ENCODE results near the gene HSPA1L.
"Not testable (repeated sequence)": the region's sequence is repeated elsewhere in the genome, so short reads cannot be mapped to it uniquely, and the experiment has no call there.

The HSPA1L gene

GRCh38 chr6:31819871-31820299, 4.8 kb upstream of the HSPA1L start:
- Histone ChIP-seq H4K20me1 (ENCODE audit: insufficient read depth, low read length, poor library complexity, severe bottlenecking) (no peaks in the 10 kb centered on the region), H3K9me3 (ENCODE audit: insufficient read depth, low read depth, low read length) (no peaks in the 10 kb centered on the region), H2AFZ (ENCODE audit: low read length) (no peak overlapping the region), H3K9me2 (replicated peaks; ENCODE audit: low read depth, low read length) (no peaks in the 10 kb centered on the region), H3K4me2 (ENCODE audit: low read depth, low read length, poor library complexity, severe bottlenecking) (no peak overlapping the region), H3K4me3 (ENCODE audit: low read length, poor library complexity, severe bottlenecking) (no peak overlapping the region), H3K27me3 (ENCODE audit: insufficient read depth, low read length, poor library complexity, severe bottlenecking) (no peaks in the 10 kb centered on the region), H3K79me2 (ENCODE audit: insufficient read depth, low read length) (no peaks in the 10 kb centered on the region), H3F3A (ENCODE audit: low read depth) (peaks cover 6% of the 10 kb centered on the region; the same call in 1 of the 2 replicates), H3K4me1 (ENCODE audit: insufficient read depth, low read length, poor library complexity, severe bottlenecking) (peaks cover 22% of the 10 kb centered on the region), H3K9ac (ENCODE audit: low read depth, low read length, poor library complexity, severe bottlenecking) (no peak overlapping the region), H3K36me3 (ENCODE audit: insufficient read depth, low read length) (no peaks in the 10 kb centered on the region)
- TF ChIP-seq, protein P1, sequence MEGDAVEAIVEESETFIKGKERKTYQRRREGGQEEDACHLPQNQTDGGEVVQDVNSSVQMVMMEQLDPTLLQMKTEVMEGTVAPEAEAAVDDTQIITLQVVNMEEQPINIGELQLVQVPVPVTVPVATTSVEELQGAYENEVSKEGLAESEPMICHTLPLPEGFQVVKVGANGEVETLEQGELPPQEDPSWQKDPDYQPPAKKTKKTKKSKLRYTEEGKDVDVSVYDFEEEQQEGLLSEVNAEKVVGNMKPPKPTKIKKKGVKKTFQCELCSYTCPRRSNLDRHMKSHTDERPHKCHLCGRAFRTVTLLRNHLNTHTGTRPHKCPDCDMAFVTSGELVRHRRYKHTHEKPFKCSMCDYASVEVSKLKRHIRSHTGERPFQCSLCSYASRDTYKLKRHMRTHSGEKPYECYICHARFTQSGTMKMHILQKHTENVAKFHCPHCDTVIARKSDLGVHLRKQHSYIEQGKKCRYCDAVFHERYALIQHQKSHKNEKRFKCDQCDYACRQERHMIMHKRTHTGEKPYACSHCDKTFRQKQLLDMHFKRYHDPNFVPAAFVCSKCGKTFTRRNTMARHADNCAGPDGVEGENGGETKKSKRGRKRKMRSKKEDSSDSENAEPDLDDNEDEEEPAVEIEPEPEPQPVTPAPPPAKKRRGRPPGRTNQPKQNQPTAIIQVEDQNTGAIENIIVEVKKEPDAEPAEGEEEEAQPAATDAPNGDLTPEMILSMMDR (conservative IDR thresholded peaks at IDR 0.05; ENCODE audit: low read length): no peak
- no peak for TF ChIP-seq EZH2phosphoT487 (IDR thresholded peaks at IDR 0.05; ENCODE audit: borderline replicate concordance)

DNA sequence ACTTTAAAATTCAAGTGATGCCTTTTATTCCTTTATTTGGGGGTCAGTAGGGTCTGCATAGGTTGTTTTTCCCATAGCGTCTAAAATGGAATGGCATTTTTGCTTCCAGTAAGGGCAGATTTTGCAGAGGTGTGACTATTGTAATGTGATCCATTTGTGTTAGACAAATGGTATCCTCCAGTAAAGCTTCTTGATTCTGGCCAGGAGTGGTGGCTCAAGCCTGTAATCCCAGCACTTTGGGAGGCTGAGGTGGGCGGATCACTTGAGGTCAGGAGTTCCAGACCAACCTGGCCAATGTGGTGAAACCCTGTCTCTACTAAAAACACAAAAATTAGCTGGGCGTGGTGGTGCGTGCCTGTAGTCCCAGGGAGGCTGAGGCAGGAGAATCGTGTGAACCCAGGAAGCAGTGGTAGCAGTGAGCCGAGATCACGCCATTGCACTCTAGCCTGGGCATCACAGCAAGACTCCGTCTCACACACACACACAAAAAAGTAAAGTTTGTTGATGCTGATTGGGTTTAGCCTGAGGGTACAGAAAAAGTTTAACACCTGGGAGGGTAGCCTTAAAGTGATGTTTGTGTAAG, 2.9 kb upstream of the HSPA1L start:
- not testable (repeated sequence) for H3K9ac ChIP-seq (ENCODE audit: low read depth, low read length, poor library complexity, severe bottlenecking); H3K9me2 ChIP-seq (replicated peaks; ENCODE audit: low read depth, low read length); H2AFZ ChIP-seq (ENCODE audit: low read length); H3K27me3 ChIP-seq (ENCODE audit: insufficient read depth, low read length, poor library complexity, severe bottlenecking); H3K36me3 ChIP-seq (ENCODE audit: insufficient read depth, low read length); H3F3A ChIP-seq (ENCODE audit: low read depth); H3K4me2 ChIP-seq (ENCODE audit: low read depth, low read length, poor library complexity, severe bottlenecking); H3K79me2 ChIP-seq (ENCODE audit: insufficient read depth, low read length); H3K4me3 ChIP-seq (ENCODE audit: low read length, poor library complexity, severe bottlenecking); H3K9me3 ChIP-seq (ENCODE audit: insufficient read depth, low read depth, low read length); H4K20me1 ChIP-seq (ENCODE audit: insufficient read depth, low read length, poor library complexity, severe bottlenecking)
- H3K4me1 ChIP-seq (ENCODE audit: insufficient read depth, low read length, poor library complexity, severe bottlenecking): peaks cover 20% of the 10 kb centered on the region

DNA sequence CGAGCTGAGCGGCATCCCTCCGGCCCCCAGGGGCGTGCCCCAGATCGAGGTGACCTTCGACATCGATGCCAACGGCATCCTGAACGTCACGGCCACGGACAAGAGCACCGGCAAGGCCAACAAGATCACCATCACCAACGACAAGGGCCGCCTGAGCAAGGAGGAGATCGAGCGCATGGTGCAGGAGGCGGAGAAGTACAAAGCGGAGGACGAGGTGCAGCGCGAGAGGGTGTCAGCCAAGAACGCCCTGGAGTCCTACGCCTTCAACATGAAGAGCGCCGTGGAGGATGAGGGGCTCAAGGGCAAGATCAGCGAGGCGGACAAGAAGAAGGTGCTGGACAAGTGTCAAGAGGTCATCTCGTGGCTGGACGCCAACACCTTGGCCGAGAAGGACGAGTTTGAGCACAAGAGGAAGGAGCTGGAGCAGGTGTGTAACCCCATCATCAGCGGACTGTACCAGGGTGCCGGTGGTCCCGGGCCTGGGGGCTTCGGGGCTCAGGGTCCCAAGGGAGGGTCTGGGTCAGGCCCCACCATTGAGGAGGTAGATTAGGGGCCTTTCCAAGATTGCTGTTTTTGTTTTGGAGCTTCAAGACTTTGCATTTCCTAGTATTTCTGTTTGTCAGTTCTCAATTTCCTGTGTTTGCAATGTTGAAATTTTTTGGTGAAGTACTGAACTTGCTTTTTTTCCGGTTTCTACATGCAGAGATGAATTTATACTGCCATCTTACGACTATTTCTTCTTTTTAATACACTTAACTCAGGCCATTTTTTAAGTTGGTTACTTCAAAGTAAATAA, 2.2 kb upstream of the HSPA1L start:
- not testable (repeated sequence) for H3K4me3 ChIP-seq (ENCODE audit: low read length, poor library complexity, severe bottlenecking); H3K27me3 ChIP-seq (ENCODE audit: insufficient read depth, low read length, poor library complexity, severe bottlenecking); H4K20me1 ChIP-seq (ENCODE audit: insufficient read depth, low read length, poor library complexity, severe bottlenecking); H3K79me2 ChIP-seq (ENCODE audit: insufficient read depth, low read length); H3K9ac ChIP-seq (ENCODE audit: low read depth, low read length, poor library complexity, severe bottlenecking); H3K36me3 ChIP-seq (ENCODE audit: insufficient read depth, low read length); H3F3A ChIP-seq (ENCODE audit: low read depth); H2AFZ ChIP-seq (ENCODE audit: low read length); H3K4me2 ChIP-seq (ENCODE audit: low read depth, low read length, poor library complexity, severe bottlenecking); H3K9me3 ChIP-seq (ENCODE audit: insufficient read depth, low read depth, low read length); H3K9me2 ChIP-seq (replicated peaks; ENCODE audit: low read depth, low read length)
- peaks cover 13% of the 10 kb centered on the region for H3K4me1 ChIP-seq (ENCODE audit: insufficient read depth, low read length, poor library complexity, severe bottlenecking)

DNA sequence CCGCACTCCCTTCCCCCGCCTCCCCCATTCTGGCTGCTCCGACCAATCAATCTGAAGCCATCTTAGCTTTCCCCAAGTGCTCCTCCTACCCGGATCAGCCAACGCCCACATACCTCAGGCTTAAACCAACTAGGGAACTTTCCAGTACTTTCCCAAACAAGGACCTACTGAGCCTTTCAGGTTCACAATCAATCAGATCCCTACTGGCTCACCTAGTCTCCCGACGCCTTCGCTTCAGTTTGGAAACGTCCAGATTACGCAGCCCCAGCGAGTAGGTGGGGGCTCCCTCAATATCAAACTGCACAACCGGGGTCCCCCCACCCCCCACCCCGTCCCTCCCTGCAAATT, 432 bp downstream of the HSPA1L start:
- Histone ChIP-seq H3K9ac (ENCODE audit: low read depth, low read length, poor library complexity, severe bottlenecking) (no peak overlapping the region), H3K9me3 (ENCODE audit: insufficient read depth, low read depth, low read length) (no peaks in the 10 kb centered on the region), H3K4me3 (ENCODE audit: low read length, poor library complexity, severe bottlenecking) (no peak overlapping the region), H4K20me1 (ENCODE audit: insufficient read depth, low read length, poor library complexity, severe bottlenecking) (no peaks in the 10 kb centered on the region), H3K27me3 (ENCODE audit: insufficient read depth, low read length, poor library complexity, severe bottlenecking) (no peaks in the 10 kb centered on the region), H3F3A (ENCODE audit: low read depth) (no peaks in the 10 kb centered on the region), H3K4me1 (ENCODE audit: insufficient read depth, low read length, poor library complexity, severe bottlenecking) (no peaks in the 10 kb centered on the region), H3K4me2 (ENCODE audit: low read depth, low read length, poor library complexity, severe bottlenecking) (no peak overlapping the region), H3K36me3 (ENCODE audit: insufficient read depth, low read length) (no peaks in the 10 kb centered on the region), H2AFZ (ENCODE audit: low read length) (no peak overlapping the region), H3K9me2 (replicated peaks; ENCODE audit: low read depth, low read length) (no peaks in the 10 kb centered on the region), H3K79me2 (ENCODE audit: insufficient read depth, low read length) (no peaks in the 10 kb centered on the region)
- no peak for TF ChIP-seq EZH2phosphoT487 (IDR thresholded peaks at IDR 0.05; ENCODE audit: borderline replicate concordance)
- TF ChIP-seq, protein P1 (conservative IDR thresholded peaks at IDR 0.05; ENCODE audit: low read length): no peak
